Astrocyte (in vitro differentiated cells and primary cell): Measurements from ENCODE around the gene SF3A2. TPM values are rescaled to one million over a fixed set of nuclear protein-coding genes. Genes with fewer than 3 reads are reported as not detected.

Experiments used
- DNase-seq: peaks from one replicate; pipeline ENCODE4 v3.0.0-alpha.2; 2010; ENCODE audit warnings: low read depth
- FAIRE-seq: peaks from 2 replicates; lab custom pipeline; 2011; peaks lifted over from hg19 to GRCh38; lab: Jason Lieb, UNC
- H2AFZ ChIP-seq: 2 replicates; pipeline ENCODE4 v1.6.0; 2012; ENCODE audit warnings: low read depth, low read length, inconsistent platforms
- H3K27ac ChIP-seq: 2 replicates; pipeline ENCODE4 v1.5.1; 2011; ENCODE audit warnings: low read depth, low read length, inconsistent platforms
- H3K27me3 ChIP-seq: 2 replicates; pipeline ENCODE4 v1.6.0; 2011; ENCODE audit warnings: low read length, inconsistent platforms; ENCODE audit not compliant: insufficient read depth
- H3K36me3 ChIP-seq: 2 replicates; pipeline ENCODE4 v1.5.1; 2011; ENCODE audit warnings: low read length, inconsistent platforms; ENCODE audit not compliant: insufficient read depth
- H3K4me1 ChIP-seq: 2 replicates; pipeline ENCODE4 v1.5.1; 2011; ENCODE audit warnings: low read length, inconsistent platforms; ENCODE audit not compliant: insufficient read depth
- H3K4me2 ChIP-seq: 2 replicates; pipeline ENCODE4 v1.6.0; 2012; ENCODE audit warnings: low read length, inconsistent platforms
- H3K4me3 ChIP-seq: 2 replicates; pipeline ENCODE4 v1.5.1; 2011; ENCODE audit warnings: low read depth, mild to moderate bottlenecking, low read length, inconsistent platforms; ENCODE audit not compliant: insufficient read depth
- H3K79me2 ChIP-seq: 2 replicates; pipeline ENCODE4 v1.6.0; 2012; ENCODE audit warnings: mild to moderate bottlenecking, low read length, inconsistent platforms; ENCODE audit not compliant: insufficient read depth
- H3K9ac ChIP-seq: 2 replicates; pipeline ENCODE4 v1.6.0; 2012; ENCODE audit warnings: mild to moderate bottlenecking, low read length, inconsistent platforms
- H3K9me3 ChIP-seq: 2 replicates; pipeline ENCODE4 v1.5.1; 2012; ENCODE audit warnings: low read depth, mild to moderate bottlenecking, low read length, inconsistent platforms; ENCODE audit not compliant: insufficient read depth
- H4K20me1 ChIP-seq: 2 replicates; pipeline ENCODE4 v1.6.0; 2012; ENCODE audit warnings: low read length, inconsistent platforms; ENCODE audit not compliant: insufficient read depth
- H3K27ac Mint-ChIP-seq: one replicate; pipeline ENCODE4 v1.8.0; 2021; ENCODE audit warnings: mild to moderate bottlenecking, mixed read lengths; ENCODE audit not compliant: unreplicated experiment
- H3K27me3 Mint-ChIP-seq: one replicate; pipeline ENCODE4 v1.8.0; 2021; ENCODE audit warnings: low read depth, mixed read lengths; ENCODE audit not compliant: unreplicated experiment
- H3K36me3 Mint-ChIP-seq: one replicate; pipeline ENCODE4 v1.8.0; 2021; ENCODE audit warnings: low read depth, mixed read lengths; ENCODE audit not compliant: unreplicated experiment
- H3K4me1 Mint-ChIP-seq: one replicate; pipeline ENCODE4 v1.8.0; 2021; ENCODE audit warnings: low read depth, mixed read lengths; ENCODE audit not compliant: unreplicated experiment
- H3K4me3 Mint-ChIP-seq: one replicate; pipeline ENCODE4 v1.8.0; 2021; ENCODE audit warnings: mild to moderate bottlenecking, moderate library complexity, mixed read lengths; ENCODE audit not compliant: unreplicated experiment
- H3K9me3 Mint-ChIP-seq: one replicate; pipeline ENCODE4 v1.8.0; 2021; ENCODE audit warnings: mild to moderate bottlenecking, mixed read lengths; ENCODE audit not compliant: unreplicated experiment
- CTCF ChIP-seq: IDR thresholded peaks from 2 replicates; pipeline ENCODE4 v1.5.1; 2011; ENCODE audit warnings: low read depth, mild to moderate bottlenecking, inconsistent platforms, low read length, moderate library complexity; ENCODE audit not compliant: insufficient read depth
- EZH2 ChIP-seq: IDR thresholded peaks from 2 replicates; pipeline ENCODE4 v1.6.1; 2012; ENCODE audit warnings: mild to moderate bottlenecking, low read length, inconsistent platforms; ENCODE audit not compliant: insufficient read depth
- total RNA-seq: library from RNA; stranded (reverse); gene quantifications from 2 replicates; pipeline ENCODE4 v1.2.1, GENCODE V29; 2021

Gene SF3A2
- total RNA-seq, 1 donor from 2014 or later: 83.2 TPM

GRCh38 chr19:2208975-2209374 is 27.6 kb upstream of the SF3A2 start:
- no peak overlapping the region for H3K4me3 Mint-ChIP-seq
- FAIRE-seq (no peak), DNase-seq (no peak)
- no peaks in the 10 kb centered on the region for H3K27me3 Mint-ChIP-seq
- Histone ChIP-seq H3K36me3 (peaks cover 17% of the 10 kb centered on the region), H3K9me3 (no peaks in the 10 kb centered on the region), H3K27me3 (no peaks in the 10 kb centered on the region), H3K4me3 (no peak overlapping the region), H3K27ac (peak overlapping the region; percentile 42), H4K20me1 (peaks cover 35% of the 10 kb centered on the region), H3K79me2 (peaks cover 18% of the 10 kb centered on the region), H3K4me1 (peaks cover 32% of the 10 kb centered on the region), H3K9ac (peak overlapping the region; percentile 35), H2AFZ (no peak overlapping the region), H3K4me2 (peak overlapping the region; percentile 55)
- peaks cover 17% of the 10 kb centered on the region for H3K36me3 Mint-ChIP-seq
- no peak overlapping the region for H3K27ac Mint-ChIP-seq
- no peak for TF ChIP-seq CTCF
- no peak for TF ChIP-seq EZH2
- H3K4me1 Mint-ChIP-seq: peaks cover 9% of the 10 kb centered on the region
- no peaks in the 10 kb centered on the region for H3K9me3 Mint-ChIP-seq

GRCh38 chr19:2209408-2209807 is 27.2 kb upstream of the SF3A2 start:
- Histone ChIP-seq H3K9me3 (no peaks in the 10 kb centered on the region), H3K4me3 (no peak overlapping the region), H4K20me1 (peaks cover 35% of the 10 kb centered on the region), H3K79me2 (peaks cover 14% of the 10 kb centered on the region), H3K27ac (no peak overlapping the region), H3K4me1 (peaks cover 32% of the 10 kb centered on the region), H2AFZ (no peak overlapping the region), H3K27me3 (no peaks in the 10 kb centered on the region), H3K4me2 (no peak overlapping the region), H3K36me3 (peaks cover 18% of the 10 kb centered on the region), H3K9ac (peak overlapping the region; percentile 35)
- Mint-ChIP-seq H3K9me3 (no peaks in the 10 kb centered on the region), H3K27ac (no peak overlapping the region), H3K4me1 (peaks cover 9% of the 10 kb centered on the region), H3K27me3 (no peaks in the 10 kb centered on the region), H3K36me3 (peaks cover 15% of the 10 kb centered on the region), H3K4me3 (no peak overlapping the region)
- FAIRE-seq: no peak
- DNase-seq: no peak
- TF ChIP-seq CTCF: no peak

GRCh38 chr19:2210206-2210605 is 26.4 kb upstream of the SF3A2 start:
- H3K36me3 Mint-ChIP-seq: peaks cover 13% of the 10 kb centered on the region
- H3K36me3 ChIP-seq: peaks cover 23% of the 10 kb centered on the region
- H3K79me2 ChIP-seq: peaks cover 14% of the 10 kb centered on the region
- no peak overlapping the region for H3K4me3 ChIP-seq
- H3K9me3 Mint-ChIP-seq: no peaks in the 10 kb centered on the region
- H4K20me1 ChIP-seq: peaks cover 41% of the 10 kb centered on the region
- H3K9ac ChIP-seq: no peak overlapping the region
- no peak overlapping the region for H3K27ac Mint-ChIP-seq
- no peaks in the 10 kb centered on the region for H3K27me3 ChIP-seq
- FAIRE-seq (no peak), DNase-seq (no peak)
- peaks cover 27% of the 10 kb centered on the region for H3K4me1 ChIP-seq
- H3K4me3 Mint-ChIP-seq: no peak overlapping the region
- H3K9me3 ChIP-seq: no peaks in the 10 kb centered on the region
- H3K27me3 Mint-ChIP-seq: no peaks in the 10 kb centered on the region
- no peak for TF ChIP-seq CTCF
- no peak for TF ChIP-seq EZH2
- no peak overlapping the region for H3K4me2 ChIP-seq
- H2AFZ ChIP-seq: no peak overlapping the region
- H3K4me1 Mint-ChIP-seq: peaks cover 8% of the 10 kb centered on the region
- H3K27ac ChIP-seq: no peak overlapping the region
